Epithelial cell of esophagus (primary cell): ENCODE measurements around the gene EGFLAM.

Experiments
- DNase-seq: peaks from one replicate; pipeline ENCODE4 v3.0.0; 2010; ENCODE audit warnings: low read depth
- H3K4me3 ChIP-seq: 2 replicates; pipeline ENCODE4 v1.5.1; 2011; ENCODE audit warnings: mild to moderate bottlenecking, low read length, control low read depth
- TF ChIP-seq, protein P1 (sequence below): IDR thresholded peaks from 2 replicates; pipeline ENCODE4 v1.5.1; 2011; ENCODE audit warnings: low read depth, mild to moderate bottlenecking, low read length, control low read depth, inconsistent platforms; ENCODE audit not compliant: insufficient read depth; ENCODE audit errors: missing control alignments

Gene EGFLAM

DNA sequence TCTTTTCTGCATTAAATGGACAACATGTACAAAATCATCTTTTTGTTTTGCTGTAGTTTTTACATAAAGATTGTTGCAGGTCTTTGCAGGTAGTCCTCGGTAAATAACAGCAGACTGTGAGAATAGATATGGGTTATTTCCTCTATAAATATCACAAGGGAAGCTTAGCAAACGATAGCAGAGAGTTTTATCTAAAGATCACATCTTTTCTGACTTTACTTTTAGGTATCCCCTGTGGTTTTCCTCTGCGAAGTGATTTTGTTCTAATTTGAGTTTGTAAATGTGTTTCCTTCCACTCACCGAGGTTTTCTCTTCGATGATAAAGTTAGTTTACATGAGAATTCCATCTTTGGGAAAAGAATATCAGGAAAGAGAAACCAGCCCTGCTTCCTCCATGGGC lies 109.6 kb downstream of the EGFLAM start:
- TF ChIP-seq, protein P1, sequence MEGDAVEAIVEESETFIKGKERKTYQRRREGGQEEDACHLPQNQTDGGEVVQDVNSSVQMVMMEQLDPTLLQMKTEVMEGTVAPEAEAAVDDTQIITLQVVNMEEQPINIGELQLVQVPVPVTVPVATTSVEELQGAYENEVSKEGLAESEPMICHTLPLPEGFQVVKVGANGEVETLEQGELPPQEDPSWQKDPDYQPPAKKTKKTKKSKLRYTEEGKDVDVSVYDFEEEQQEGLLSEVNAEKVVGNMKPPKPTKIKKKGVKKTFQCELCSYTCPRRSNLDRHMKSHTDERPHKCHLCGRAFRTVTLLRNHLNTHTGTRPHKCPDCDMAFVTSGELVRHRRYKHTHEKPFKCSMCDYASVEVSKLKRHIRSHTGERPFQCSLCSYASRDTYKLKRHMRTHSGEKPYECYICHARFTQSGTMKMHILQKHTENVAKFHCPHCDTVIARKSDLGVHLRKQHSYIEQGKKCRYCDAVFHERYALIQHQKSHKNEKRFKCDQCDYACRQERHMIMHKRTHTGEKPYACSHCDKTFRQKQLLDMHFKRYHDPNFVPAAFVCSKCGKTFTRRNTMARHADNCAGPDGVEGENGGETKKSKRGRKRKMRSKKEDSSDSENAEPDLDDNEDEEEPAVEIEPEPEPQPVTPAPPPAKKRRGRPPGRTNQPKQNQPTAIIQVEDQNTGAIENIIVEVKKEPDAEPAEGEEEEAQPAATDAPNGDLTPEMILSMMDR, result no peak
- DNase-seq, result no peak
- no peak overlapping the region for H3K4me3 ChIP-seq

GRCh38 chr5:38369692-38370091 lies 111.3 kb downstream of the EGFLAM start:
- TF ChIP-seq, protein P1, result no peak
- no peak overlapping the region for H3K4me3 ChIP-seq
- no peak for DNase-seq

DNA sequence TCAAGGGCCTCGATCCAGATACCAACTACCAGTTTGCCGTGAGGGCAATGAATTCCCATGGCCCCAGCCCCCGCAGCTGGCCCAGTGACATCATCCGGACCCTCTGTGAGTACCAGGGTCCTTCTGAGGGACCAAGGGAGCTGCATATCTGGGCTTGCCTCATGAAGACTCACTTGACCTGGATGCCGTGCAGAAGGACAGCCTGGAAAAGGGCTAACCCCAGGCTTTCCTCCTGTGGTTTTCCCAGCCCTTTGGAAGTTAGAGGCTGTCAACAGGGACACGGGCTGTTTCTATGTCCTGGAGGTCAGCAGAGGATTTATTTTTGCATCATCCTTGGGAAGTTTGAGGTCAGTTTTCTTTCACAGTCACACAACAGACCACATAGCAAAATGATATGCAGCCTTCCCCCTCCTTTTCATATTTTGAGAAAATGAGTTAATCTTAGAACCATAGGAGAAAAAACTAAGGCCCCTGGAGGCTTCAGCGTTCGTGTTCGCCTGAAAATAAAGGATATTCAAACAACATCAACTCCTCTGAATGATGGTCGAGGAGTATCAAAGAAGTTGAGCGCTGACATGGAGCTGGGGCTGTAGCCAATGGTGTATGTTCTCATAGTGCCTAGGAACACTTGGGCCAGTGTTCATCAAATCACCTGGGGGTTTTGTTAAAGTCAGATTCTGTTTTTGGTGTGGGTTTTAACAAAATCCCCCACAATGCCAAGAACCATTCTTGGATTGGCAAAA lies 112.2 kb downstream of the EGFLAM start:
- no peak overlapping the region for H3K4me3 ChIP-seq
- TF ChIP-seq, protein P1, result no peak
- no peak for DNase-seq

DNA sequence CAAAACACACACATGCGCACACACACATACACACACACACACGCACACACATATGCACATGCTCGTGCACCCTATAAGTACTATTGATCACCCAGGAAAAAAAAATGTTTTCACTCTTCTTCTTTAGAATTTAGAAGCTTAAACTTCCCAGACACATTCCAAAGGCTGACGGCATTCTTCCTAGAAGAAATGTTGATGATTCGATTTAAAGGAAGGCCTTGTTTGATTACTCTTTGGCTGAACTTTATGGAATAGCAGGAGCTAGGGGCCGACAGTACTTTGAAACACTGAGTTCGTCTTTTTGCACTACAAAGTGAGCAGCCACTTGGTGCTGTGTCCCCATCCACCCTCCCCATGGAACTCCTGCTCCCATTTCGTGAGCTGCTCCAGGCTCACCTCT lies 113.2 kb downstream of the EGFLAM start:
- no peak for DNase-seq
- H3K4me3 ChIP-seq, result no peak overlapping the region
- TF ChIP-seq, protein P1, result no peak

DNA sequence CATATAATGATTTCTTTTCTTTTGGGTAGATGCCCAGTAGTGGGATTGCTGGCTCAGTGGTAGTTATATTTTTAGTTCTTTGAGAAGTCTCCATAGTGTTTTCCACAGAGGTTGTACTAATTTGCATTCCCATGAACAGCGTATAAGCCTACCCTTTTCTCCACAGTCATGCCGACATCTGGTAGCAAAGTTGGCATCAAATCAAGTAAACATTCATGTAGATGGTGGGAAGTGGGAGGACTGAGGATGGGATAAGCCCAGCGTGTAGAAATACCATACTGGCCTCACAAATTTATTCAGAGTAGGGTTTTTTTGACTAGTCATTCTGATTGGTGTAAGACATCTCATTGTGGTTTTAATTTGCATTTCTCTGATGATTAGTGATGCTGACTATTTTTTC lies 115.4 kb downstream of the EGFLAM start:
- H3K4me3 ChIP-seq, result no peak overlapping the region
- TF ChIP-seq, protein P1, result no peak
- no peak for DNase-seq

DNA sequence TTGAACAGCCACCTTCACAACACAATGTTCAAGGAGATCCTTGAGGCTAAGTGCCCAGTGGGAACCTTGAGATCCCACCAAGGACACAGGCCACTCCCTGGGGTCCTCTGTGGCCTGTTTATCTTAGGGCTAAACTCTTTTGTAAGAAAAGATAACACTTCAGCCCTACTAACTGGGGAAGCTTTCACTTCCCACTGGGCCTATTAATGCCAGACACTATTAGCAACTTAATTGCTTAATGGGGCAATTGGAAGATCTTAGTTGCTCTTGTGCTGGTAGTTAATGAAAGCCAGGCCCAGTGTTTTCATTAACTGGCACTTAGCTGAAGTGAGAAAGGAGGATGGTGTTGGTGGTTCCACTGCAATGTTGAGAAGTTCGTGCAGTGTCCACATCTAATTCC lies 117.1 kb downstream of the EGFLAM start:
- H3K4me3 ChIP-seq, result no peak overlapping the region
- TF ChIP-seq, protein P1, result no peak
- no peak for DNase-seq

GRCh38 chr5:38376404-38376803 lies 118.0 kb downstream of the EGFLAM start:
- DNase-seq, result no peak
- TF ChIP-seq, protein P1, result no peak
- H3K4me3 ChIP-seq, result no peak overlapping the region
